Measurements from ENCODE around the gene FHL1.
A peak's percentile ranks its signal among the peaks of the same experiment; 100 is the strongest.
"Not testable (repeated sequence)": the region's sequence is repeated elsewhere in the genome, so short reads cannot be mapped to it uniquely, and the experiment has no call there.

The FHL1 gene

GRCh38 chrX:136147976-136148375 is 643 bp downstream of the FHL1 start:
- DNase-seq (ENCODE audit: low spot score): peak; percentile 8

DNA sequence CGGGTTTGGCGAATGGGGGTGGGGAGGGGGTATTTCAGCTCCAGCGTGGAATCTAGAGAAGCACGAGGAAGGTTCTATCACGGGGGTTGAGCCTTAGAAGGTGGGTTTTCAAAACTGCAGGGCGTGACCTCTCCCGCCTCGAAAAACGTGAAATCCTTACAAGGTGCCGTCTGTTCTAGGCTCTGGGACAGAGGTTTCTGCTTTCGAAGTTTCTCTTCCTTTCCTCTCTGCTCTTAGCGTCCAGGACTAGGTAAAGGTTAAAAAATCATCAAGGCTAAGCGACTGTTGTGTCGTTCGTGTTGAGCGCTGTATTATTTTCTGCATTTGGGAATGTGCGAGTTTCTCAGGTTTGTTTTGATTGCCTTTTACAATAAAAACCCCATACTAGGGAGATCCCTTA is 1.1 kb downstream of the FHL1 start:
- no peak for DNase-seq (ENCODE audit: low spot score)

- no peak for DNase-seq (ENCODE audit: low spot score)
Measured at GRCh38 chrX:136154998-136155397, 7.7 kb downstream of the FHL1 start.

DNA sequence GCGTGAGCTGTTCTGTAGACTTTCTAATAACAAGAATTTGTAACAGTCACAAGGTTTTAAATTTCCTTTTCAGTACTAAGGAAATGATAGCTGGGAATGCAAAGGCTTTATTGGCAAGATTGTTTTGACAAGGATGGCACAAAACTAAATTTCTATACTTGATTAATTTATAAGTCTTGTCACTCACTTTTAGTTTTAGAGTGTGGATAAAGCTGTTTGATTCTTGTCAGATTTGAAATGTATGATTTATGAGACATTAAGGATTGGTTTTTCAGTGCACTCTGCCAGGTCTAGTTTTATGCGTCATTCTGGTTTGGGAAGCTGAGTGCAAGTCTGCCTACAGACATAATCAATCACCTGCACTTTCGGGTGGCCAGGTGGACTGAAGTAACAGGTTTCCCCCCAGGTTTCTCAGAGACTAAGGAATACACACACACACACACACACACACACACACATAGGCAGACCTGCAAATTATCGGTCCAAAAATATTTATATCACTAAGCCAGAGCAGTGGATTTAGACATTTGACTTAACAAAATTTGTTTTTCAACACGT is 9.3 kb downstream of the FHL1 start:
- no peak for DNase-seq (ENCODE audit: low spot score)

DNA sequence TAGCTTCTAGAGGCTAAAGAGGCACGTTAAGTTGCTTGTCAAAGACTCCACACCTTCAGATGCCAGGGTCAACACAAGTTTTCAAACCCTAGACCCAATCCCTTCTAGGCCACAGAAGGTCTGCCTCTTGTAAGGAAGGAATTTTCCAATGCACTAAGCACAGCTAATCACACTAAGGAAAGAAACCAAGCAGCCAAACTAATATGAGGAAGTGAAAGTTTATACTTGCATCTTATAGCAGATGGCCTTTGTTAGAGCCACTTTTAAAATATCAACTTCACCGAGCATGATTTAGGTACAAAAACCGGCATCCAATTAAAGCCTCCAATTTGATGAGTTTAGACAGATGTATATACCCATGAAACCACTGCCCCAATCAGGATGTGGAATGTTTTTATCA is 9.9 kb downstream of the FHL1 start:
- DNase-seq (ENCODE audit: low spot score): no peak

GRCh38 chrX:136158685-136159084 is 11.4 kb downstream of the FHL1 start:
- no peak for DNase-seq (ENCODE audit: low spot score)

DNA sequence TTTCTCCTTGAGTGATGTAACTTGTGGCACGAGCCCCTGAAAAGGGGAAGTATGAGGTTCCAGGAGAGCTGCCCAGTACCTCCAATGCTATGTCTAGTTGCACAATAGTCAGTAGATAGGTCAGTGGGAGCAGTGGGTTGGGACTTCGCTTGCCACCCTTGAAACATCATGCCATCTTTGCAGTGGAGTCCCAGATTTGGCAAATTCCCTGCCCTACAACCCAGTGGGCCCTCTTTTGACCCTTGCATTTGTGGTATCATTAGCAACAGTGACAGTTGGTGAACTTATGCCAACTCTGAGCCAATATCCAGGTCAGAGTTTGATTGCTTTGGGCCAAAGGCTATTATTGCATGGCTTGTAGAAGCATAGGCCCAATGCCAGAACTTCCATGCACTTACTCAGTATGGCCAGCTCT is 12.3 kb downstream of the FHL1 start:
- DNase-seq (ENCODE audit: low spot score): no peak

- DNase-seq (ENCODE audit: low spot score): peak; percentile 40
Measured at GRCh38 chrX:136162827-136163570, 15.7 kb downstream of the FHL1 start.

DNA sequence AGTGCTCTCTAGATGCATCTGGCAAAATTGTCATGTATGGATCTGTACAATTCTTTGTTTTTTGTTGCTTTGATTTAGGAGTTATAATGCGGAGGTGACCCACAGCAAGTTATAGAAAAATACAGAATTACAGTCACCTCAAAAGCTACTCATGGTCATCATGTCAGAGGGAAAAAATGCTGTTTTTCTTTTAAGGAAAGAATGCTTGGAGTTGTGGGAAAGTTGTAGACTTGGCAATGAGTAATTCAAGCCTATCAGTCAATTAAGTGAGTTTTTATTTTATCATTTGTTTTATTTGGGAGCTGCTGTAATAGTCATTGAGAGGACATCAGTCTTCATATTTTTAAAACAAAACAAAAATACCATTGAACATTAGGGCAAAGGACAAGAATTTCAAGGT is 16.4 kb downstream of the FHL1 start:
- DNase-seq (ENCODE audit: low spot score): peak; percentile 9

- no peak for DNase-seq (ENCODE audit: low spot score)
Measured at GRCh38 chrX:136165406-136165805, 18.1 kb downstream of the FHL1 start.

- DNase-seq (ENCODE audit: low spot score): peak; percentile 33
Measured at GRCh38 chrX:136166221-136166855, 19.0 kb downstream of the FHL1 start.

DNA sequence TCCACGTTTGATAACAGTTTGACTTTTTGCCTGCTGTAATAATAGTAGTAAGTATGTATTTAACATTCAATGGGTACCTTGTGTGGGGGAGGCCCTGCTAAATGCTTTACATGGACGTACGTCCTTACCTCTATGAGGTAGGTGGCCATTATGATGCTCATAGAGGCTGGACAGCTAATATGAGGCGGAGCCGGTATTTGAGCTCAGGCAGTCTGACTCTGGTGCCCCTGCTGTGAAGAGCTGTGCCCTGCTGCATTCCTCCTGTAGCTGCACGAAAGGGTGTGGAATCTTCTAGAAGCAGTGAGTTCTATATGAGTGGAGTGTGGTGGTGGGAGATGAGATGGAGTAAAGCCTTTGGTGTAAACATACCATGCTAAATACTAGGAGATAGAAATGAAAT is 20.7 kb downstream of the FHL1 start:
- not testable (repeated sequence) for DNase-seq (ENCODE audit: low spot score)

- peak; percentile 76 for DNase-seq (ENCODE audit: low spot score)
Measured at GRCh38 chrX:136168929-136169735, 21.8 kb downstream of the FHL1 start.

DNA sequence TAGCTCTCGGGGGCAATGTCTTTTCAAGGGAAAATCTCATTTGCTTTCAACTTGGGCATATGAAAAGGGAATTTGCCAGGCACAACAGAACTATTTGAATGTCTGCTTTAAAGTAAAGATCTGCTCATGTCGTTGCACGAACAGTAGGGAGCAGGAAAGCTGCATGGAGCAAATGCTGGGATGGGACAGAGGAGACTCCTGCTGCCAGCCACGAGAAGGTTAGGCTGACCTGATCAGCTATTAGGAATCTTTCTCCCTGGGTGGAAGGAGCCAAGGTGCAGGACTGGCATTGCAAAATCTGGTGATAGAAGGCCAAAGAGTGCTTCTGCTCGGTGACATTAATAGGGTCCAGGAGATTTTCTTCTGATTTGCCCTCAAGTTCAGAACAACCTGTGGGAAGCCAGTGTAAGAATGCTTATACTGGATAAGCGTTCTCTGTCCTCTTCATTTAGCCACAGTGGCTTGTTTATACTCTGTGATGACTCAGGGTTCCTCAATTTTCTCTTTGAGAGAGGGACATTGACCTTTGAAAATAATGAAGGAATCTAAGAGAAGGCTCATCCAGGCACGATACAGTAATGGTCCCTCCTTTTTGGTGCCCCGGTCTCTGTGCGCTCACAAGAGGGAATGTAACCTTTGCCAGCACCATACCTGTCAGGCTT is 22.9 kb downstream of the FHL1 start:
- peak; percentile 38 for DNase-seq (ENCODE audit: low spot score)

- DNase-seq (ENCODE audit: low spot score): no peak
Measured at GRCh38 chrX:136171420-136171819, 24.1 kb downstream of the FHL1 start.

DNA sequence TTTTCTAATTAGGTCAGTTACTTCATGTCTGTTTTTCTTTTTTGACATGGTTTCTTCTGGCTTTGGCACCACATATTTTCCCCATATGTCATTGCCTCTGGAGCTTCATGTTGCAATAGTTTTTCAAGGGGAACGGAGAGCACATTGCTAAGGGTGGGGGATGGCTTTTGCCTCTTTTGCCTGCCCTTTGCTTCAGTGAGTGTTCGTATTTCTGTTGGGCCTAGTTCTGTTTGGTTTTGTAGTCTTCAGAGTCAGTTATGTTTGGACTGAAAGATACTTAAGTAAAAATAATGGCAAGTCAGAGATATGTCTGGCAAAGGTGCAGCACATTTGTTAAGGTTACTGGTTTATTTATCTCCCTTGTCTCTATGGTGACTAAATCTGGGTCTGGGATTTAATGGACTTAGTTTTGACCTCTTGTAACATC is 29.1 kb downstream of the FHL1 start:
- DNase-seq (ENCODE audit: low spot score): peak; percentile 59

GRCh38 chrX:136179133-136179532 is 31.8 kb downstream of the FHL1 start:
- no peak for DNase-seq (ENCODE audit: low spot score)

GRCh38 chrX:136182414-136182813 is 35.1 kb downstream of the FHL1 start:
- DNase-seq (ENCODE audit: low spot score): no peak

DNA sequence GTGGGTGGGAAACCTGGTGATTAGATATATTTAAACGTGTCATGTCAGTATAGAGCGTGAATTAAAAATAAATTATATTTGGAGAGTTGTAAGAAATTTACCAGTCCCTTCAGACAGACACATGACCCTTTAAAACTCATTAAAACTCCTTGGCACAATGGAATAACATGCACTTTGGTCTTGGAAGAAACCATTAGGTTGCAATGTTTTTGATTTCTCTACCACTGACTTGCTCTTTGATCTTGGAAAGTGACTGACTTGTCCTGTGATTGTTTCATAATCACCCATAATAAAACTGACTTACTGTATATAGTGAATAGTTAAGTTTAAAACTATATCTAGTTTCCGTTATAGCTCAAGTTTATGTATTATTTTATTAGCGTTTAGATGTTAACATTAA is 35.8 kb downstream of the FHL1 start:
- no peak for DNase-seq (ENCODE audit: low spot score)

DNA sequence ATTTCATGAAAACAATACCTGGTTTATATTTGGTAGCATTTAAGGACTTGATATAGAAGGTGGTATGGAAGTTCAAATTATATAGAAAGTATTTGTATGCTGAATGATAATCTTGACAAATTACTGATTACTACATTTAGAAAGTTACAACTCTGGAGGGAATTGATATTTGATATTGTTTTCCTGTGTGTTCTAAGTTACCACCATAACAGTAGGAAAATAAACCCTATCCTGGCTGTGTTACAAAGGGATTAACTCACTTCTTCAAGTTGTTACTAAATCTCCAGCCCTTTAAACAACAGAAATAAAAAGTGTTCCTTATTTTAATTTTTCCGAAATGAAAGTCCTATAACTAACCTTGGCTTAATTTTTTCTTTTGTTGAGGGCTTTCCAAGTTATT is 36.6 kb downstream of the FHL1 start:
- DNase-seq (ENCODE audit: low spot score): no peak

DNA sequence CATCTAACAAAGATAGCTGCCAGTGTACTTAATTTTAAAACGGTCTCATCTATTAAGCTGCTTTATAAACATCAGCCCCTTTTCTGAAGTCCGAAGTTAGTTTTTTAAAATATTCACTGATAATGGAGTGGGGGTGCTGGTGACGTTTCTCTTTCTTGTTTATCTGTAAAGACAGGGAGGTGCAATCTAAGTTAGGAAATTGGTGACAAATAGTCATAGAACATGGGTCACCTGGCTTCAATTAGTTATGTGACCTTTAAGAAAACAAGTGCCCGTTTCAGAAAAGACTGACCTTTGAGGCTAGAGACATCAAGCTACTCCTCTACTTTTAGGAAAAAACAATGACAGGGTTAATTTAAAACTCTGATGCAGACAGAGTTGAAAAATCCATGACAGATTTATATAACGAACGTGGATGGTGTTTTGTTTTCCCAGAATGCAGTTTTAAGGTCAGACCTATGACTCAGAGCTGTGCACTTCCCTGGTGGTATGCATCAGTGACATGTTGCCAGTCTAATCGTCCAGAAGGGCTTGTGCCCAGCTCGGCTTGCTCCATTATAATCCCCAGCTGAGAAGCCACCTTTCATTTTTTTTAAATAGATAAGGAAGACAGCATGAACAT is 38.2 kb downstream of the FHL1 start:
- peak; percentile 36 for DNase-seq (ENCODE audit: low spot score)

DNA sequence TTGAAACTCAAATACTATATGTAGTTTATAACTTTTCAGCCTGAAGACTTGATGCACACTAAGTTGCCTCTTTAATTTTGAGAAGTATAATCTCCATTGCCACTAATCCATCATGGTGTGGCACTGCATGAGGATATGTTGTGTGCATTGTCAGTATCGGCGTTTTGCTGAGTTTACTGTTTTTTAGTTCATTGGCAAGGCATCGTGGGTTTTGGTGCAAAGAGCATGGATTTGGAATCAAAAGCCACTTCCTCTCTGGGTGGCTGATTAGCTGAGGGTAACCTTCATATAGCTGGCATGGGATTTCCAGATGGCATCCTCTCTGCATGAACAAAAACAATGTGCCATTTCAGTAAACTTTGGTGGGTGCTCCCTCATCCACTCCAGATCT is 38.7 kb downstream of the FHL1 start:
- DNase-seq (ENCODE audit: low spot score): no peak

Data from AG20443 (cell line).